ENCODE measurements around the gene MCL1. TPM values are rescaled to one million over a fixed set of nuclear protein-coding genes. Genes with fewer than 3 reads are reported as not detected.

MCL1 gene
- polyA plus RNA-seq, 1 of the 3 experiments (the other 2 are of a cell fraction): 110 TPM

- Histone ChIP-seq H3K27me3 (ENCODE audit: insufficient read depth) (no peaks in the 10 kb centered on the region), H3K9ac (no peak overlapping the region), H3K4me3 (ENCODE audit: low read depth in 2 of 2, low read length in 1 of 2) (no peak overlapping the region), H3K9me3 (no peaks in the 10 kb centered on the region), H3K9me2 (no peaks in the 10 kb centered on the region), H3K27ac (ENCODE audit: low read depth in 2 of 2, low read length in 1 of 2) (no peak overlapping the region), H3K4me2 (no peak overlapping the region), H3F3A (replicated peaks; ENCODE audit: insufficient read depth) (peaks cover 7% of the 10 kb centered on the region), H3K79me2 (ENCODE audit: insufficient read depth) (no peaks in the 10 kb centered on the region), H4K20me1 (ENCODE audit: insufficient read depth) (no peaks in the 10 kb centered on the region), H3K36me3 (replicated peaks in 1 of 2; ENCODE audit: control insufficient read depth in 1 of 2, insufficient read depth in 2 of 2, low read length in 1 of 2) (no peaks in the 10 kb centered on the region), H2AFZ (ENCODE audit: low read depth) (no peak overlapping the region), H3K4me1 (ENCODE audit: control insufficient read depth in 1 of 2, insufficient read depth in 2 of 2, low read depth in 1 of 2, low read length in 1 of 2) (peaks cover 4 to 8% of the 10 kb centered on the region in 2 experiments; a peak in 2 of 4 replicates)
- CTCF ChIA-PET: interaction anchor here (0.6 to 4.6 kb wide), 45 partner anchors 9 to 326 kb away, joined by 3 to 69 read pairs (median 4); partner anchors contain the start of genes ADAMTSL4, ECM1, FALEC and TARS2
- 29% methylated on average over 5 of the region's 5 CpGs for WGBS (ENCODE audit: low lambda C conversion rate)
- TF ChIP-seq IRF3 (IDR thresholded peaks at IDR 0.05; ENCODE audit: low read depth, low read length): no peak
- TF ChIP-seq JUND (IDR thresholded peaks at IDR 0.05): no peak
- TF ChIP-seq NFIC (IDR thresholded peaks at IDR 0.05; ENCODE audit: borderline replicate concordance): no peak
- no peak for TF ChIP-seq CTCF (IDR thresholded peaks at IDR 0.05)
- TF ChIP-seq FOSL2 (IDR thresholded peaks at IDR 0.05; ENCODE audit: borderline replicate concordance, low read depth): no peak
- TF ChIP-seq PBX3 (IDR thresholded peaks at IDR 0.05): no peak
- TF ChIP-seq FOXJ3 (CRISPR knock-in tag; IDR thresholded peaks at IDR 0.05): no peak
- no peak for TF ChIP-seq SIN3A (IDR thresholded peaks at IDR 0.05; ENCODE audit: borderline replicate concordance, low read depth, low read length)
- no peak for TF ChIP-seq EP300 (IDR thresholded peaks at IDR 0.05; ENCODE audit: borderline replicate concordance in 1 of 2, low read depth in 1 of 2, low read length in 1 of 2)
- POLR2A ChIA-PET: interaction anchor here (1.2 kb wide), 1 partner anchor 17 kb away, joined by 5 read pairs; the partner anchor contains the start of gene FALEC
- no peak for DNase-seq
These were observed 46.5 kb downstream of the MCL1 start for GRCh38 chr1:150532860-150533259.

- Histone ChIP-seq H2AFZ (ENCODE audit: low read depth) (no peak overlapping the region), H3K4me2 (no peak overlapping the region), H3K79me2 (ENCODE audit: insufficient read depth) (no peaks in the 10 kb centered on the region), H3K27me3 (ENCODE audit: insufficient read depth) (no peaks in the 10 kb centered on the region), H3K4me1 (ENCODE audit: control insufficient read depth in 1 of 2, insufficient read depth in 2 of 2, low read depth in 1 of 2, low read length in 1 of 2) (peaks cover 4 to 5% of the 10 kb centered on the region in 2 experiments; a peak in 2 of 4 replicates), H3K9ac (no peak overlapping the region), H3K4me3 (ENCODE audit: low read depth in 2 of 2, low read length in 1 of 2) (no peak overlapping the region), H3K9me2 (no peaks in the 10 kb centered on the region), H3K9me3 (no peaks in the 10 kb centered on the region), H4K20me1 (ENCODE audit: insufficient read depth) (no peaks in the 10 kb centered on the region), H3F3A (replicated peaks; ENCODE audit: insufficient read depth) (peaks cover 13% of the 10 kb centered on the region), H3K36me3 (replicated peaks in 1 of 2; ENCODE audit: control insufficient read depth in 1 of 2, insufficient read depth in 2 of 2, low read length in 1 of 2) (no peaks in the 10 kb centered on the region), H3K27ac (ENCODE audit: low read depth in 2 of 2, low read length in 1 of 2) (no peak overlapping the region)
- DNase-seq: no peak
- WGBS (ENCODE audit: low lambda C conversion rate): 94% methylated on average over 13 of the region's 14 CpGs
- ChIA-PET CTCF (interaction anchor here (0.7 to 4.6 kb wide), 9 partner anchors 14 to 476 kb away, joined by 3 to 69 read pairs (median 19); partner anchors contain the start of genes ADAMTSL4, ECM1, FALEC and MINDY1), POLR2A (no interaction called here)
- no peak for TF ChIP-seq USF2 (IDR thresholded peaks at IDR 0.05; ENCODE audit: borderline replicate concordance, low read depth, low read length)
- no peak for TF ChIP-seq SMC3 (IDR thresholded peaks at IDR 0.05; ENCODE audit: low read depth, low read length)
- no peak for TF ChIP-seq EZH2phosphoT487 (IDR thresholded peaks at IDR 0.05; ENCODE audit: borderline replicate concordance, low read depth)
- no peak for TF ChIP-seq ELF1 (IDR thresholded peaks at IDR 0.05)
- no peak for TF ChIP-seq NFIC (IDR thresholded peaks at IDR 0.05; ENCODE audit: borderline replicate concordance)
- TF ChIP-seq ZBTB33 (IDR thresholded peaks at IDR 0.05; ENCODE audit: borderline replicate concordance, low read depth): no peak
- no peak for TF ChIP-seq RAD21 (IDR thresholded peaks at IDR 0.05; ENCODE audit: low read length)
- no peak for TF ChIP-seq MXI1 (IDR thresholded peaks at IDR 0.05; ENCODE audit: low read depth, low read length)
- TF ChIP-seq TEAD4 (IDR thresholded peaks at IDR 0.05; ENCODE audit: borderline replicate concordance, insufficient read depth): no peak
These were observed 48.8 kb downstream of the MCL1 start for GRCh38 chr1:150530491-150531159.
